Measurements from ENCODE around the gene TELO2. TPM values are rescaled to one million over a fixed set of nuclear protein-coding genes. Genes with fewer than 3 reads are reported as not detected.
"Not testable (repeated sequence)": the region's sequence is repeated elsewhere in the genome, so short reads cannot be mapped to it uniquely, and the experiment has no call there.

Gene TELO2
- total RNA-seq, 1 donor from 2014 or later, result 26.0 TPM

DNA sequence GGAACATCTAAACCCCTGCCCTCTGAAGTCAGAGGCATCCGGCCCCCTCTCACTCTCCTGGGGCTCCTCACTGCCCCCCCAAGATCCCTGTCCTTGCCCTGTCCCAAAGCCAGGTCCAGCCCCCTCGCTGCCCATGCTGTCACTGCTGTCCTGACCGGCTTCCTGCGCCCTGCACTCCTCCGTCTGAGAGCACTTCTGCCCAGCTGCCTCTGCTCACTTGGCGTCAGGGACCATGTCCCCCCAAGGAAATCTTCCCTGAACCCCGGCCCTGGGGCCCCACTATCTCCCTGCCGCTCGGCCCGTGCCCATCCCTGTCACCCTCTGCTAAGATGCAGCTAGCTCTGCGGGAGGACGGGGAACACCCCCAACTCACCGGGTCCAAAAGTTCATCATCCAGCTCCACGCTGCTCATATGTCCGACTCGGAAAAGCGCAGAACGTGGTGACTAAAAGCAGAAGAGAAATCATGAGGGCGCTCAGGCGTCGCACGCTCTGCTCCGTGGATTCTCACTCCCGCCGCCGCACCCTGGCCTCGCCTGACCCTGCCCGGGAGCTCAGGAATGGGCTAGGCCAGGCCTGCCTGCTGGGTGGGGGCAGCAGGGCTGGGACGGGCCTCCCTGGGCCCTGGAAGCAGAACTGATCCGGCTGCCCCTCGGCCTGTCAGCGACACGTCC lies 28.1 kb upstream of the TELO2 start:
- ATAC-seq, result no peak
- Histone ChIP-seq H3K36me3 (peaks cover 39% of the 10 kb centered on the region), H3K27me3 (no peaks in the 10 kb centered on the region), H3K9me3 (no peaks in the 10 kb centered on the region), H3K27ac (no peak overlapping the region), H3K4me3 (no peak overlapping the region), H3K4me1 (peaks cover 2% of the 10 kb centered on the region)
- TF ChIP-seq, protein P1, sequence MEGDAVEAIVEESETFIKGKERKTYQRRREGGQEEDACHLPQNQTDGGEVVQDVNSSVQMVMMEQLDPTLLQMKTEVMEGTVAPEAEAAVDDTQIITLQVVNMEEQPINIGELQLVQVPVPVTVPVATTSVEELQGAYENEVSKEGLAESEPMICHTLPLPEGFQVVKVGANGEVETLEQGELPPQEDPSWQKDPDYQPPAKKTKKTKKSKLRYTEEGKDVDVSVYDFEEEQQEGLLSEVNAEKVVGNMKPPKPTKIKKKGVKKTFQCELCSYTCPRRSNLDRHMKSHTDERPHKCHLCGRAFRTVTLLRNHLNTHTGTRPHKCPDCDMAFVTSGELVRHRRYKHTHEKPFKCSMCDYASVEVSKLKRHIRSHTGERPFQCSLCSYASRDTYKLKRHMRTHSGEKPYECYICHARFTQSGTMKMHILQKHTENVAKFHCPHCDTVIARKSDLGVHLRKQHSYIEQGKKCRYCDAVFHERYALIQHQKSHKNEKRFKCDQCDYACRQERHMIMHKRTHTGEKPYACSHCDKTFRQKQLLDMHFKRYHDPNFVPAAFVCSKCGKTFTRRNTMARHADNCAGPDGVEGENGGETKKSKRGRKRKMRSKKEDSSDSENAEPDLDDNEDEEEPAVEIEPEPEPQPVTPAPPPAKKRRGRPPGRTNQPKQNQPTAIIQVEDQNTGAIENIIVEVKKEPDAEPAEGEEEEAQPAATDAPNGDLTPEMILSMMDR (IDR thresholded peaks at IDR 0.05), result no peak
- DNase-seq, result no peak
- intact Hi-C loops (cut with DNase I), result no loop called here

DNA sequence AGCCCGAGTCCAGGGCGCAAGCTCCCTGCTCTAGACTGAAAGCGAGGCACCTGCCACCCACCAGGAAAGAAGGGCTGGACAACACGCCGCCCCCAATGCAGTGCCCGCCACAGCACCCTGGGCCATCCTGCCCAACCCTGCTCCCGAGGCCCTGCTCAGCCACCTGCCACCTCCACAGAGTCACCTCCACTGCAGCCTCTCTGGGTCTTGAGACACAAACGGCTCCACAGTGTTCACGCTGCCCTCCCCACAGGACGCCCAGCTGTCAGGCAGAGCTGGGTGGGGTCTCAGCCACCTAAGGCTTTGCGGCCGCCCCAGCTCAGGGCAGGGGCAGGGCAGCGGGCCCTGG lies 27.6 kb upstream of the TELO2 start:
- H3K36me3 ChIP-seq, result peaks cover 34% of the 10 kb centered on the region
- no peak for ATAC-seq

DNA sequence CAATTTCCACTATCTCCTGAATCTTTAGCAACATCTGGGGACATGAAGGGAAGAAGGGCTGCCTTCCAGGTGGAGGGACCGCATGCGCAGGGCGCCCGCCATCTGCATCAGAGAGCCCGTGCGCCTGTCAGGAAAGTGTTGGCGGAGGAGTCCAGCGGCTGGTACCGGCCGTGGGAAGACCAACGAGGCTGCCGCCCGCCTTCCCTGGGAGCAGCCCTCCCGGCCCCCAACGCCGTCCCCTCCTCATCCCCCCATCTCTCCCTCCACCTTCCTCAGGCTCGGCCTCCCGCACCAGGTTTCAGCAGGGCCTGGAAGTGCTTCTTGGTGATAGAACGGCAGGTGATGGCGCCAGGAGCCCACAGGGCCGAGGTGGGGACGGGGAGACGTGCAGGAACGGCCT lies 27.1 kb upstream of the TELO2 start:
- no peaks in the 10 kb centered on the region for H3K9me3 ChIP-seq
- intact Hi-C loops (cut with DNase I), result no loop called here
- ATAC-seq (no peak), DNase-seq (no peak)
- no peak overlapping the region for H3K4me3 ChIP-seq
- H3K27ac ChIP-seq, result no peak overlapping the region
- H3K36me3 ChIP-seq, result peaks cover 29% of the 10 kb centered on the region
- TF ChIP-seq, protein P1 (IDR thresholded peaks at IDR 0.05), result no peak
- peaks cover 12% of the 10 kb centered on the region for H3K4me1 ChIP-seq
- H3K27me3 ChIP-seq, result no peaks in the 10 kb centered on the region

More for the DNA sequence above, 27.6 kb upstream of the TELO2 start:
- Histone ChIP-seq H3K4me3 (no peak overlapping the region), H3K4me1 (peaks cover 7% of the 10 kb centered on the region), H3K27me3 (no peaks in the 10 kb centered on the region), H3K9me3 (no peaks in the 10 kb centered on the region), H3K27ac (no peak overlapping the region)
- DNase-seq, result no peak
- TF ChIP-seq, protein P1 (IDR thresholded peaks at IDR 0.05), result no peak
- intact Hi-C loops (cut with DNase I), result no loop called here

DNA sequence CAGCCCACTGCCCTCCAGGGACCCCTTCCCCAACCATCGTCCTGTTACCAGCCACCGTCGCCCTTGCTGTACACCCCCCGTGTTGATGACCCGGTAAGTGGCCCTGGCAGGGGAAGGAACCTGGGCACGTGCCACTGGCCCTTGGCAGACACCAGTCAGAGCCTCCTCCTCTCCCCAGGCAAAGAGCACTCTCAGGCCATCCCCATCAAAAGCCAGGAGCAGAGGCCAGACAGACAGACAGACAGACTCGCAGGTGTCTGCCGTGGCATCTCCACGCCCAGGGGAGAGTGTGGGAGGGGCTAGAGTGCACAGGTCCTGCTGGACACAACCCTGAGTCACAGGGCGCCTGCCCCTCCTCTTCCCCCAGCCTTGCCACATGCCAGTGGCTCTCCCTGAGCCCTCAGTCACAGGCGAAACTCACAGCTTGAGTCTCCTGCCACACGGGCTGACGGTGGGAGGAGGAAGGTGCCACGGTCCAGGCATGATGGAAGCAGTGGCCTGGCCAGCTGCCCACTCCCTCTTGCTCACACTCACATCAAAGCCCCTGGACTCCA lies 26.1 kb upstream of the TELO2 start:
- TF ChIP-seq, protein P1 (IDR thresholded peaks at IDR 0.05), result no peak
- Histone ChIP-seq H3K4me1 (peaks cover 14% of the 10 kb centered on the region), H3K27me3 (no peaks in the 10 kb centered on the region), H3K36me3 (peaks cover 22% of the 10 kb centered on the region), H3K27ac (no peak overlapping the region), H3K9me3 (no peaks in the 10 kb centered on the region), H3K4me3 (no peak overlapping the region)
- ATAC-seq, result peak; percentile 2
- intact Hi-C loops (cut with DNase I), result no loop called here
- DNase-seq, result peak; percentile 64

DNA sequence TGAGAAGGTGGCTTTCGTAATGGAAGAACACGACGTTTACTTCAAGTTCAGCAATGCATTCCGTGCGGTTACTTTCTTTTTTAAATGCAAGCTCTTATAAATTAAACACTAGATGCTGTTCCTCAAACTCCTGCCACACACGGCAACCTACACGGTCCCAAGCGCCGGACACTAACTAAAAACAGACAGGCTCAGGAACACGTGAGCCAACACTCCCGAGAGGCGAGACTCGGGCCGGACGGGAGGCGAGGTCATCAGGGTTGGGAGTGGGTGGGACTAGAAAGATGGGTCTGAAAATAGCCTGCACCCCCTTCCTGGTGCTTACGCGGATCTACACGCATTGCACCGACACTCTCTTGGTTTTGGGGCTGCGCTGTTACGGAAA lies 24.7 kb upstream of the TELO2 start:
- TF ChIP-seq, protein P1 (IDR thresholded peaks at IDR 0.05), result no peak
- DNase-seq (peak; percentile 64), ATAC-seq (no peak)
- Histone ChIP-seq H3K4me3 (no peak overlapping the region), H3K27ac (no peak overlapping the region), H3K27me3 (no peaks in the 10 kb centered on the region), H3K36me3 (peaks cover 14% of the 10 kb centered on the region), H3K9me3 (no peaks in the 10 kb centered on the region), H3K4me1 (peaks cover 23% of the 10 kb centered on the region)
- intact Hi-C loops (cut with DNase I), result no loop called here

DNA sequence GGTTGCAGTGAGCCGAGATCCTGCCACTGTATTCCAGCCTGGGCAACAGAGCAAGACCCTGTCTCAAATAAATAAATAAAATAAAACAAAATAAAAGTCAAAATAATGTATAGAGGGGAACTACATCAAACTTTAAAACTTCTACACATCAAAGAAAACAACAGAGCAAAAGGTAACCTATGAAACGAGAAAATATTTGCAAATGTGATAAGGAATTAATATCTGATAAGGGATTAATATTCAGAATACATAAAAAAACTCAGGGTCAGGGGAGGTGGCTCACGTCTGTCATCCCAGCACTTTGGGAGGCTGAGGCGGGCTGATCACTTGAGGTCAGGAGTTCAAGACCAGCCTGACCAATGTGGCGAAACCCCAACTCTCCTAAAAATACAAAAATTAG lies 24.0 kb upstream of the TELO2 start:
- not testable (repeated sequence) for ATAC-seq, H3K4me3 ChIP-seq

More for the DNA sequence above, 24.0 kb upstream of the TELO2 start:
- H3K27me3 ChIP-seq; H3K27ac ChIP-seq; DNase-seq; H3K9me3 ChIP-seq; intact Hi-C loops (cut with DNase I); H3K36me3 ChIP-seq: not testable (repeated sequence)
- H3K4me1 ChIP-seq, result peaks cover 31% of the 10 kb centered on the region
